GM23338 (cell line): ENCODE results near the gene FARSB. TPM values are rescaled to one million over a fixed set of nuclear protein-coding genes. Genes with fewer than 3 reads are reported as not detected.

Experiments
- ATAC-seq: fragments of 200-7000 bp; cut with Tn5 transposase; 3 replicates; pipeline ENCODE4 v1.9.1; 2020
- DNase-seq: peaks from one replicate; pipeline ENCODE4 v3.0.0-alpha.2; 2015; ENCODE audit warnings: low spot score
- H2AFZ ChIP-seq: fragments of 200-600 bp; sonication (generic); 2 replicates; pipeline ENCODE4 v1.8.0; 2016; ENCODE audit warnings: antibody characterized with exemption, mild to moderate bottlenecking, moderate library complexity
- H3F3A ChIP-seq: fragments of 200-600 bp; sonication (generic); replicated peaks from 2 replicates; pipeline ENCODE4 v1.8.0; 2017; ENCODE audit warnings: antibody characterized with exemption, mixed run types, low read depth
- H3K27ac ChIP-seq: fragments of 200-600 bp; sonication (generic); 2 replicates; pipeline ENCODE4 v1.6.1; 2016; ENCODE audit warnings: low read depth
- H3K27me3 ChIP-seq: fragments of 200-600 bp; sonication (generic); 2 replicates; pipeline ENCODE4 v1.8.0; 2016; ENCODE audit warnings: mild to moderate bottlenecking, mixed run types, moderate library complexity; ENCODE audit not compliant: insufficient read depth
- H3K36me3 ChIP-seq: fragments of 200-600 bp; sonication (generic); 2 replicates; pipeline ENCODE4 v1.8.0; 2016; ENCODE audit warnings: mild to moderate bottlenecking; ENCODE audit not compliant: insufficient read depth
- H3K4me1 ChIP-seq: fragments of 200-600 bp; sonication (generic); 2 replicates; pipeline ENCODE4 v1.8.0; 2016; ENCODE audit warnings: mild to moderate bottlenecking, moderate library complexity; ENCODE audit not compliant: insufficient read depth
- H3K4me2 ChIP-seq: fragments of 200-600 bp; sonication (generic); 2 replicates; pipeline ENCODE4 v1.7.1; 2017; ENCODE audit warnings: mixed run types
- H3K4me3 ChIP-seq: fragments of 200-600 bp; sonication (generic); 2 replicates; pipeline ENCODE4 v1.6.1; 2016; ENCODE audit warnings: mixed run types
- H3K79me2 ChIP-seq: fragments of 200-600 bp; sonication (generic); replicated peaks from 2 replicates; pipeline ENCODE4 v1.8.0; 2017; ENCODE audit warnings: mild to moderate bottlenecking; ENCODE audit not compliant: insufficient read depth
- H3K9me2 ChIP-seq: fragments of 200-600 bp; sonication (generic); 2 replicates; pipeline ENCODE4 v1.8.0; 2017; ENCODE audit not compliant: insufficient read depth
- H4K20me1 ChIP-seq: fragments of 200-600 bp; sonication (generic); replicated peaks from 2 replicates; pipeline ENCODE4 v1.8.0; 2017; ENCODE audit warnings: mild to moderate bottlenecking; ENCODE audit not compliant: insufficient read depth
- H3K27ac Mint-ChIP-seq: 2 replicates; pipeline ENCODE4 v1.8.0; 2020; ENCODE audit warnings: inconsistent platforms, mild to moderate bottlenecking, moderate library complexity, mixed read lengths
- H3K27me3 Mint-ChIP-seq: 3 replicates; pipeline ENCODE4 v1.8.0; 2022; ENCODE audit warnings: low read depth, mild to moderate bottlenecking, moderate library complexity, mixed read lengths, inconsistent platforms; ENCODE audit not compliant: insufficient read depth, poor library complexity
- H3K36me3 Mint-ChIP-seq: 3 replicates; pipeline ENCODE4 v1.8.0; 2021; ENCODE audit warnings: low read depth, mild to moderate bottlenecking, inconsistent platforms, moderate library complexity, mixed read lengths
- H3K4me1 Mint-ChIP-seq: 3 replicates; pipeline ENCODE4 v1.8.0; 2020; ENCODE audit warnings: mild to moderate bottlenecking, inconsistent platforms, mixed read lengths
- H3K4me3 Mint-ChIP-seq: 3 replicates; pipeline ENCODE4 v1.8.0; 2021; ENCODE audit warnings: moderate library complexity, mild to moderate bottlenecking, inconsistent platforms, mixed read lengths
- H3K9me3 Mint-ChIP-seq: 3 replicates; pipeline ENCODE4 v1.8.0; 2020; ENCODE audit warnings: moderate library complexity, mild to moderate bottlenecking, inconsistent platforms, mixed read lengths
- CREB1 ChIP-seq: fragments of 250-450 bp; sonication (Bioruptor Pico); IDR thresholded peaks from 2 replicates; pipeline ENCODE4 v1.5.0; 2020; ENCODE audit warnings: low read depth, mild to moderate bottlenecking, moderate library complexity
- EZH2 ChIP-seq: fragments of 200-600 bp; sonication (generic); IDR thresholded peaks from one replicate; pipeline ENCODE4 v1.8.0; 2017; ENCODE audit warnings: antibody characterized with exemption, mild to moderate bottlenecking, low read depth; ENCODE audit not compliant: unreplicated experiment
- EZH2phosphoT487 ChIP-seq: fragments of 200-600 bp; sonication (generic); IDR thresholded peaks from one replicate; pipeline ENCODE4 v1.8.1; 2018; ENCODE audit warnings: antibody characterized with exemption; ENCODE audit not compliant: unreplicated experiment
- JUNB ChIP-seq: IDR thresholded peaks from one replicate; pipeline ENCODE4 v1.6.1; 2016; ENCODE audit warnings: antibody characterized with exemption; ENCODE audit not compliant: unreplicated experiment
- NANOG ChIP-seq: IDR thresholded peaks from 2 replicates; pipeline ENCODE4 v1.6.1; 2016; ENCODE audit warnings: antibody characterized with exemption, borderline replicate concordance
- POLR2AphosphoS5 ChIP-seq: IDR thresholded peaks from 2 replicates; pipeline ENCODE4 v1.6.1; 2016; ENCODE audit warnings: antibody characterized with exemption, low read depth
- REST ChIP-seq: IDR thresholded peaks from one replicate; pipeline ENCODE4 v1.6.1; 2018; ENCODE audit warnings: antibody characterized with exemption; ENCODE audit not compliant: unreplicated experiment
- STAT1 ChIP-seq: IDR thresholded peaks from one replicate; pipeline ENCODE4 v1.6.1; 2016; ENCODE audit warnings: antibody characterized with exemption; ENCODE audit not compliant: unreplicated experiment
- ZNF114 ChIP-seq: fragments of 250-450 bp; sonication (Bioruptor Pico); IDR thresholded peaks from 2 replicates; pipeline ENCODE4 v1.5.0; 2020; ENCODE audit warnings: mild to moderate bottlenecking, moderate library complexity
- ZNF331 ChIP-seq: fragments of 250-450 bp; sonication (Bioruptor Pico); IDR thresholded peaks from 2 replicates; pipeline ENCODE4 v1.5.0; 2020; ENCODE audit warnings: low read depth, mild to moderate bottlenecking, moderate library complexity
- long read RNA-seq: library from polyadenylated mRNA; unstranded; transcript quantifications from one replicate; pipeline ENCODE4 v2.0.0, GENCODE V29; 2020; ENCODE audit not compliant: unreplicated experiment
- polyA plus RNA-seq: library from polyadenylated mRNA; unstranded; fragments of >200 nt; fragmentation: Nextera tagmentation; extraction: Ambion mirVana; gene quantifications from 2 replicates; pipeline ENCODE4 v1.2.1, GENCODE V29; 2016
- total RNA-seq: library from RNA; depleted of rRNA; stranded (reverse); fragments of >200 nt; shearing (Covaris generic); gene quantifications from 2 replicates; pipeline ENCODE4 v1.2.3, GENCODE V29; 2014; rRNA removed
- TF ChIP-seq, protein P1 (sequence below): IDR thresholded peaks from 2 replicates; pipeline ENCODE4 v1.6.1; 2016; ENCODE audit warnings: antibody characterized with exemption

FARSB gene
- total RNA-seq (32.2 and 32.5 TPM in 2 replicates), polyA plus RNA-seq (34.8 and 40.0 TPM in 2 replicates)
- long read RNA-seq, transcript FARSB-201 (17 exons, 3,369 nt): major isoform, 74 of 87 reads
- long read RNA-seq, partial matches to known transcripts: 5 of 87 reads
- long read RNA-seq, other reads (novel, unspliced or antisense): 8 of 87 reads

DNA sequence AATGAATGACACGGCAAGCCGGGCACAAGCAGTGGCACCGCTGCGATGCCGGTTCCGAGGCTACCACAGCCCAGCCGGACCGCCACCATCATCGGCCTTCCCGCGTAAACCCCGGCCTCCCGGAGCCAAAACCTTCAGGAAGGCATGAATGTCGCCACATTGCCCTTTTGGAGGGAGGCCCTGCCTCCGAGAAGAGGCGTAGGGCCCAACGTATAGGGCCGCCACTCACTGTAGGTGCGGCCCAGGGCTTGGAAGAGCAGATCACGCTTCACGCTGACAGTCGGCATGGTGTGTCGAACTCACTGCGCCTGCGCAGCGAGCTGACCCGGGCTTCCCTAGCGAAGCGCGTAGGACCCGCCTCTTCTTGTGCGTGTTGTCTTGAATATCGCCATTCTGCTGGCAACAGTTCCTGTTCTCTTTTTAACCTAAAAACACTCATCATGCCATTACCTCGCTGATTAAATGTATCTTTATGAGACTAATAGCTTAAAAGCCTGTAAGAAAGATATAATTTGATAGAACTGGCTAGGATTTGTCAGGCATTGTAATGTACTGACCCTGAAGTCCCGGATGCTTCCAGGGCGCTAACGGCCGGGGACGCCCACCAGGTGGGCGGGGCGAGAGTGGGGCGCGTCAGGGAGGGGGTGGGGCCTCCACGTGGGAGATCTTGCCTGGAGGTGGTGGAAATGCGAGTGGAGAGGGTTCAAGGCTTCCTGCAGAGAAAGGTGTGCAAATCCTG is at the start of gene FARSB:
TSS of gene FARSB (minus strand) at position 306 of the 739 bp plus-strand sequence. CDS start at position 287, 19 bp downstream.
- Mint-ChIP-seq H3K4me3 (peak within 1 kb of the TSS; percentile 100), H3K27me3 (peaks cover 7% of the 10 kb centered on the region), H3K36me3 (peaks cover 6% of the 10 kb centered on the region; the same call in 2 of the 3 replicates), H3K9me3 (peaks cover 3% of the 10 kb centered on the region; the same call in 2 of the 3 replicates), H3K4me1 (peaks cover 21% of the 10 kb centered on the region; the same call in 2 of the 3 replicates), H3K27ac (peak within 1 kb of the TSS; percentile 100)
- no peaks in the 10 kb centered on the region for H3K36me3 ChIP-seq
- H3K27me3 ChIP-seq: no peaks in the 10 kb centered on the region
- no peaks in the 10 kb centered on the region for H3F3A ChIP-seq
- TF ChIP-seq, protein P1, sequence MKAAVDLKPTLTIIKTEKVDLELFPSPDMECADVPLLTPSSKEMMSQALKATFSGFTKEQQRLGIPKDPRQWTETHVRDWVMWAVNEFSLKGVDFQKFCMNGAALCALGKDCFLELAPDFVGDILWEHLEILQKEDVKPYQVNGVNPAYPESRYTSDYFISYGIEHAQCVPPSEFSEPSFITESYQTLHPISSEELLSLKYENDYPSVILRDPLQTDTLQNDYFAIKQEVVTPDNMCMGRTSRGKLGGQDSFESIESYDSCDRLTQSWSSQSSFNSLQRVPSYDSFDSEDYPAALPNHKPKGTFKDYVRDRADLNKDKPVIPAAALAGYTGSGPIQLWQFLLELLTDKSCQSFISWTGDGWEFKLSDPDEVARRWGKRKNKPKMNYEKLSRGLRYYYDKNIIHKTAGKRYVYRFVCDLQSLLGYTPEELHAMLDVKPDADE: peak; percentile 75
- TF ChIP-seq EZH2 (no peak), POLR2AphosphoS5 (peak; percentile 86), ZNF331 (CRISPR knock-in tag) (no peak), JUNB (no peak), STAT1 (no peak), CREB1 (CRISPR knock-in tag) (peak; percentile 58)
- peaks cover 13% of the 10 kb centered on the region; the same call in 1 of the 2 replicates for H3K4me1 ChIP-seq
- no peaks in the 10 kb centered on the region for H3K9me2 ChIP-seq
- peak; percentile 96 for DNase-seq
- peak; percentile 93 for ATAC-seq
- peak within 1 kb of the TSS; percentile 86 for H2AFZ ChIP-seq
- H3K79me2 ChIP-seq: peaks cover 53% of the 10 kb centered on the region
- peaks cover 5% of the 10 kb centered on the region; the same call in 1 of the 2 replicates for H4K20me1 ChIP-seq
- peak within 1 kb of the TSS; percentile 88 for H3K4me2 ChIP-seq
- peak within 1 kb of the TSS; percentile 68; the same call in 1 of the 2 replicates for H3K27ac ChIP-seq
- peak within 1 kb of the TSS; percentile 80 for H3K4me3 ChIP-seq

GRCh38 chr2:222703886-222704285 is 48.0 kb upstream of the FARSB start:
- Histone ChIP-seq H3F3A (no peaks in the 10 kb centered on the region), H3K4me1 (peaks cover 14% of the 10 kb centered on the region), H4K20me1 (no peaks in the 10 kb centered on the region), H3K27ac (no peak overlapping the region), H3K4me3 (no peak overlapping the region), H3K4me2 (peak overlapping the region; percentile 29; the same call in 1 of the 2 replicates), H3K79me2 (no peaks in the 10 kb centered on the region), H2AFZ (no peak overlapping the region), H3K36me3 (no peaks in the 10 kb centered on the region), H3K27me3 (no peaks in the 10 kb centered on the region), H3K9me2 (no peaks in the 10 kb centered on the region)
- Mint-ChIP-seq H3K27me3 (peaks cover 2% of the 10 kb centered on the region), H3K4me1 (peaks cover 19% of the 10 kb centered on the region), H3K36me3 (no peaks in the 10 kb centered on the region), H3K9me3 (no peaks in the 10 kb centered on the region), H3K27ac (no peak overlapping the region), H3K4me3 (no peak overlapping the region)
- DNase-seq (no peak), ATAC-seq (no peak)
- TF ChIP-seq NANOG: no peak
- TF ChIP-seq EZH2phosphoT487: no peak
- no peak for TF ChIP-seq REST
- no peak for TF ChIP-seq JUNB
- TF ChIP-seq ZNF114 (CRISPR knock-in tag): no peak
- TF ChIP-seq ZNF331 (CRISPR knock-in tag): no peak
- TF ChIP-seq CREB1 (CRISPR knock-in tag): no peak
